Coronary artery (tissue), 2 donors: ENCODE measurements around the gene ATRNL1.
"Not testable (repeated sequence)": the region's sequence is repeated elsewhere in the genome, so short reads cannot be mapped to it uniquely, and the experiment has no call there.

Source experiments
- DNase-seq: peaks from one replicate; pipeline ENCODE4 v3.0.0-alpha.2; 2017; ENCODE audit warnings: low spot score
- H3K27ac ChIP-seq, 2 donors: fragments of 200-600 bp; sonication (generic); one replicate each; pipeline ENCODE4 v1.5.1; 2016 to 2019
- H3K4me3 ChIP-seq: fragments of 200-600 bp; sonication (generic); 2 replicates; pipeline ENCODE4 v1.5.1; 2016; ENCODE audit warnings: mild to moderate bottlenecking, moderate library complexity
- TF ChIP-seq, protein P1 (sequence below): fragments of 200-600 bp; sonication (generic); IDR thresholded peaks from one replicate; pipeline ENCODE4 v1.5.1; 2019; ENCODE audit warnings: antibody characterized with exemption

The ATRNL1 gene

DNA sequence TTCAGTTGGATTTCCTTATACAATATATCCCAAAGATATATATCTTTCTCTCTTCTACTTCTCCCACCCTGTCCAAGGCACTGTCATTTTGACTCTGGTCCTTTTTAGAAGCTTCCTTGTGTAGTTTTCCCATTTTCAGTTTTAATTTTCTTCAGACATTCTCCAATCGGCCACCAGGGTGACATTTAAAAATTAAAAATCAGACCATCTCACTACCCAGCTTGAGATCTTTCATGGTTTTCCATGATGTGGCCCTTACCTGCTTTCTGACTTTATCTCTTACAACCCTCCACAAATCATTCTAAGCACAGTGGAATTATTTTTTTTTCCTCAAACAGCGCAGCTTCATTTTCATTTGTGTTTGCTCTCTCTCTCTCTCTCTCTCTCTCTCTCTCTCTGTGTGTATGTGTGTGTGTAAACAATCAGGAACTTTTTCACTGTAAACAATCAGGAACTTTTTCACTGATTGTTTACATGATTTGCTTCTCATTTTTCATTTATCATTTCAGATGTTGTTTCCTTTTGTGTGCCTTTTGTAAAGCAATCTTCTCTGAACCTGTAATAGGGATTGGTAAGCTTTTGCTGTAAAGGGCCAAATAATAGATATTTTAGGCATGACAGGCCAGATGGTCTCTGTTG lies 348.9 kb downstream of the ATRNL1 start:
- DNase-seq = no peak
- Histone ChIP-seq H3K27ac (no peak overlapping the region), H3K4me3 (no peak overlapping the region)
- TF ChIP-seq, protein P1, sequence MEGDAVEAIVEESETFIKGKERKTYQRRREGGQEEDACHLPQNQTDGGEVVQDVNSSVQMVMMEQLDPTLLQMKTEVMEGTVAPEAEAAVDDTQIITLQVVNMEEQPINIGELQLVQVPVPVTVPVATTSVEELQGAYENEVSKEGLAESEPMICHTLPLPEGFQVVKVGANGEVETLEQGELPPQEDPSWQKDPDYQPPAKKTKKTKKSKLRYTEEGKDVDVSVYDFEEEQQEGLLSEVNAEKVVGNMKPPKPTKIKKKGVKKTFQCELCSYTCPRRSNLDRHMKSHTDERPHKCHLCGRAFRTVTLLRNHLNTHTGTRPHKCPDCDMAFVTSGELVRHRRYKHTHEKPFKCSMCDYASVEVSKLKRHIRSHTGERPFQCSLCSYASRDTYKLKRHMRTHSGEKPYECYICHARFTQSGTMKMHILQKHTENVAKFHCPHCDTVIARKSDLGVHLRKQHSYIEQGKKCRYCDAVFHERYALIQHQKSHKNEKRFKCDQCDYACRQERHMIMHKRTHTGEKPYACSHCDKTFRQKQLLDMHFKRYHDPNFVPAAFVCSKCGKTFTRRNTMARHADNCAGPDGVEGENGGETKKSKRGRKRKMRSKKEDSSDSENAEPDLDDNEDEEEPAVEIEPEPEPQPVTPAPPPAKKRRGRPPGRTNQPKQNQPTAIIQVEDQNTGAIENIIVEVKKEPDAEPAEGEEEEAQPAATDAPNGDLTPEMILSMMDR = no peak

DNA sequence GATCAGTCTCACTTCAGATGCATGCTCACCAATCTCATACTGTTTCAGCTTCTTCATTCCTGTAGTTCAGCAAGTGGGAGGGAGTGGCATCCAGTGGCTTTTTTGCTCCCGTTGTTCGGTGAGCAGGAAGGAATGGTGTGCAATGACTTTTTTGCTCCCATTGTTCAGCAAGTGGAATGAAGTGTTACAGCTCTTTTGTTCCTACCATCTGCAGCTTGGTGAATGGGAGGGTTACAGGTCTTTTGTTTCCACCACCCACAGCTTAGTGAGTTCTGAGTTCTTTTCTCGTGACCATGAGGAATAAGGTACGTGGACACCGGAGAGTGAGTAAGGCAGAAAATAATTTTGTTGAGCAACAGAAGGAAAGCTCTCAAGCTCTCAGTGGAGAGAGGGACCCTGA lies 363.6 kb downstream of the ATRNL1 start:
- no peak overlapping the region for H3K4me3 ChIP-seq
- TF ChIP-seq, protein P1 = no peak
- DNase-seq = no peak
- no peak overlapping the region for H3K27ac ChIP-seq

DNA sequence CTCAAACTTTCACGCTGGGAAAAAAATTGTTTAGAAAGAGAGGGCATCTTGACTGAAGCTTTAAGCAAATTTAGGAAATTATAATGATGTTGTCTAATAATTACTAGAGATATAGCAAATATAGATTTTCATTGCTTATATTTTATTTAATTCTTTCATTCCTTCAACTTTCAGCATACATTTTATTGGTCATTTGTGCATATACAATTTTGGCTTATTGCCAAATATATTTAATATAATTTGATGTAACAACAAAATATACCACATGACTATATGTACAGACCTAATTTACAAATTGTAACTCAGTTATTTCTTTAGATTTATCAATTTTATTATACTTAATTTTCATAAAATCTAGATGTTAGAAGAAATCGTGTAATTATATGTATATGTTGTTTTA lies 390.1 kb downstream of the ATRNL1 start:
- TF ChIP-seq, protein P1 = no peak
- DNase-seq = no peak
- Histone ChIP-seq H3K4me3 (no peak overlapping the region), H3K27ac (no peak overlapping the region)

DNA sequence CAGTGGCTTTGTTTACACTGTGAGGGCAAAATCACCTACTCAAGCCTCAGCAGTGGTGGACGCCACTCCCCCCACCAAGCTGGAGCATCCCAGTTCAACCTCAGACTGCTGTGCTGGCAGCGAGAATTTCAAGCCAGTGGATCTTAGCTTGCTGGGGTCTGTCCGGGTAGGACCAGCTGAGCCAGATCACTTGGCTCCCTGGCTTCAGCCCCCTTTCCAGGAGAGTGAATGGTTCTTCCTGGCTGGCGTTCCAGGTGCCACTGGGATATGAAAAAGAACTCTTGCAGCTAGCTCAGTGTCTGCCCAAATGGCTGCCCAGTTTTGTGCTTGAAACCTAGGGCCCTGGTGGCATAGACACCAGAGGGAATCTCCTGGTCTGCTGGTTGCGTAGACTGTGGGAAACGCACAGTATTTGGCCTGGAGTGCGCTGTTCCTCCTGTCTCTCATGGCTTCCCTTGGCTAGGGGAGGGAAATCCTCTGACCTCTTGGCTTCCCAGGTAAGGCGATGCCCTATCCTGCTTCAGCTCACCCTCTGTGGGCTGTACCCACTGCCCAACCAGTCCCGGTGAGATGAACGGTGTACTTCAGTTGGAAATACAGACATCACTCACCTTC lies 398.5 kb downstream of the ATRNL1 start:
- no peak for DNase-seq
- Histone ChIP-seq H3K27ac (no peak overlapping the region), H3K4me3 (no peak overlapping the region)
- TF ChIP-seq, protein P1 = no peak

DNA sequence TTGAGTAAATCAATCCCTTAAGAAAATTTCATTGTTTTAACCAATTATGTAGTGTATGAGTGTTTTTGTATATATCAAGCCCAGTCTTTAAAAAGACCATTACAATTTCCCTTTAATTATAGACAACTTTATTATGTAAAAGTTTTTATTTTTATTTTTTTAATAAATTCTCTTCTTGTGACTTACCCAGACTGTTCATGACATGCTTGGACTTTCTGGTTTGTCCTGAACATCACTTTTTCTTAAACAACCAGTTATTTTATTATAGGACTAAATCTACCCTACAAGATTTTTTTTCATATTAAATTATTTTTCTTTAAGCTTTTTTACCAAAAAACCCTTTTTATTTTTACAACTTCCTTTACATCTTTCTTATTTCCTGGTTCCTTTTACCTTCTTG lies 410.4 kb downstream of the ATRNL1 start:
- H3K4me3 ChIP-seq = no peak overlapping the region
- H3K27ac ChIP-seq = no peak overlapping the region
- no peak for DNase-seq
- TF ChIP-seq, protein P1 = no peak

DNA sequence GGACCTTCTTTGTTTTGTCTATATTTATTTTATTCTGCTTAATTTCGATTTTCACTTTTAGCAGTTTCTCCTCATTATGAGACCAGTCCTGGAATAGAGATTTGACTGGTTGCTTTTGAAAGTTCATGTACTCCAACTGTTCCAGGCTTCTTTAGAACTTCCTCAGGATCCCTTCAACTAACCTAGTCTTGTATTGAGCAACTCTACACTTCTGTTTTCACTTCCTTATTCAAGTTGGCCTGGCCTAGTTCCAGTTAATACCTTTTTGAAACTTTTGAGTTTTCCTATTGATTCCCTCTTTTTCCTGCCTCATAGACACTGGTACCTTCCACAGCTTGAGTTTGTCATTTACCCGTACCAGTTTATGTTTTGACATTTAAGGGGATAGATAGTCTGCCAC lies 421.7 kb downstream of the ATRNL1 start:
- TF ChIP-seq, protein P1 = no peak
- DNase-seq = no peak
- no peak overlapping the region for H3K27ac ChIP-seq
- H3K4me3 ChIP-seq = no peak overlapping the region

DNA sequence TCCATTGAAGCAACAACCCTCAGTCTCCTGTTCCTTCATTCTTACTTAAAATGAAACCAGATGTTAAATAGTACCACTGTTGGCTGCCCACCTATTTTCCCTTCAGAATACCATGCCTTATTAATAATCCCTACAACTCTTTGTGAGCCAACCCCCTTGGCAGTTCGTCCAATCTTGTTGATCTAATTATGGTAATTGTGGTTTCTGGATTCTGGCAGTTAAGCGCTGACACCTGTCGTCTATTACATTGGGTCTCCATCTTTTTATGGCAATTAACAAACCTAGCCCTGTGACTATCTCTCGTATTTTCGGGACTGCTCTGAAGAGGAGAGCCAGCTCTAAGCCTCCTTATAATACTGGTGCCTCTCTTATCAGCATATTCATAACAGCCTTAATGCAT lies 432.0 kb downstream of the ATRNL1 start:
- no peak for DNase-seq
- Histone ChIP-seq H3K27ac (no peak overlapping the region), H3K4me3 (no peak overlapping the region)
- TF ChIP-seq, protein P1 = no peak

DNA sequence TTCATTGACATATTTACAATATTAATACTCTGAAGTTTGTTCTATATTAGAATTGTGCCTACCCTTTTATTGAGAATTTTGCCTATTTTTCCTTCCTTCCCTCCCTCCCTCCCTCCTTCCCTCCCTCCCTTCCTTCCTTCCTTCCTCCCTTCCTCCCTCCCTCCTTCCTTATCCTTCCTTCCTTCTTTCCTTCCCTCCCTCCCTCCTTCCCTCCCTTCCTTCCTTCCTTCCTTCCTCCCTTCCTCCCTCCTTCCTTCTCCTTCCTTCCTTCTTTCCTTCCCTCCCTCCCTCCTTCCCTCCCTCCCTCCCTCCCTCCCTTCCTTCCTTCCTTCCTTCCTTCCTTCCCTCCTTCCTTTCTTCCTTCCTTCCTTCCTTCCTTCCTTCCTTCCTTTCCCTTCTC lies 434.5 kb downstream of the ATRNL1 start:
- H3K27ac ChIP-seq, H3K4me3 ChIP-seq: not testable (repeated sequence)

DNA sequence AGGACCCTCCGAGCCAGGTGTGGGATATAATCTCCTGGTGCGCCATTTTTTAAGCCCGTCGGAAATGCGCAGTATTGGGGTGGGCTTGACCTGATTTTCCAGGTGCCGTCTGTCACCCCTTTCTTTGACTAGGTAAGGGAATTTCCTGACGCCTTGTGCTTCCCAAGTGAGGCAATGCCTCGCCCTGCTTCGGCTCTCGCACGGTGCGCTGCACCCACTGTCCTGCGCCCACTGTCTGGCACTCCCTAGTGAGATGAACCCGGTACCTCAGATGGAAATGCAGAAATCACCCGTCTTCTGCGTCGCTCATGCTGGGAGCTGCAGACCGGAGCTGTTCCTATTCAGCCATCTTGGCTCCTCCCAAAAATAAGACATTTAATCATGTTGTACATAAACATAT lies 443.2 kb downstream of the ATRNL1 start:
- H3K4me3 ChIP-seq, H3K27ac ChIP-seq, DNase-seq: not testable (repeated sequence)

More for the DNA sequence above, 434.5 kb downstream of the ATRNL1 start:
- not testable (repeated sequence) for DNase-seq
